Uterine smooth muscle cell (primary cell): ENCODE data around the gene ARPP19. TPM values are rescaled to one million over a fixed set of nuclear protein-coding genes. Genes with fewer than 3 reads are reported as not detected.

Experiments used
- total RNA-seq: library from RNA; depleted of rRNA; stranded (reverse); fragments of >200 nt; gene quantifications from 2 replicates; pipeline ENCODE4 v1.2.3, GENCODE V29; 2014

Gene ARPP19
- total RNA-seq = 79.1 and 119 TPM in 2 replicates

GRCh38 chr15:52568601-52569585 is at the start of gene ARPP19:
ARPP19 (minus strand) TSS chr15:52569030; CDS start chr15:52568892, 138 bp downstream.

GRCh38 chr15:52528564-52529340 is 40.1 kb downstream of the ARPP19 start, which contains the start of gene MYO5A:
MYO5A (minus strand) TSS chr15:52528880; CDS start chr15:52528806, 74 bp downstream.

Other genes starting within 250 kb of the ARPP19 start
- gene MYO5A, start 40.1 kb downstream of the ARPP19 start, total RNA-seq = 70.7 and 99.6 TPM in 2 replicates
- 18.9 and 20.1 TPM in 2 replicates for gene ATOSA, start 110.4 kb upstream of the ARPP19 start, total RNA-seq
- gene ONECUT1, start 221.3 kb upstream of the ARPP19 start, total RNA-seq = 0.12 TPM in 1 of 2 replicates, not detected in the other